GM18870 (cell line): ENCODE results near the gene RFESD.
"Not testable (repeated sequence)": the region's sequence is repeated elsewhere in the genome, so short reads cannot be mapped to it uniquely, and the experiment has no call there.

Experiments used
- ATAC-seq: cut with Tn5 transposase; IDR thresholded peaks from one replicate; pipeline ENCODE4 v1.9.1; 2021; ENCODE audit warnings: moderate library complexity; ENCODE audit not compliant: unreplicated experiment

The RFESD gene

DNA sequence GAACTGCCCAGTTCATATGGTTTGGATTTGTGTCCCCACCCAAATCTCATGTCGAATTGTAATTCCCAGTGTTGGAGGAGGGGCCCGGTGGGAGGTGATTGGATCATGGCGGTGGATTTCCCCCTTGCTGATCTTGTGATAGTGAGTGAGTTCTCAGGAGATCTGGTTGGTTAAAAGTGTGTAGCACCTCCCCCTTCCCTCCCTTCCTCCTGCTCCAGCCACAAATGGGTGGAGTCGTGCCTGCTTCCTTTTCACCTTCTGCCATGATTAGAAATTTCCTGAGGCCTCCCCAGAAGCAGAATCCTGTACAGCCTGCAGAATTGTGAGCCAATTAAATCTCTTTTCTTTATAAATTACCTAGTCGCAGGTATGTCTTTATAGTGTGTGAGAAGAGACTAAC lies 59.6 kb downstream of the RFESD start:
- ATAC-seq: not testable (repeated sequence)

DNA sequence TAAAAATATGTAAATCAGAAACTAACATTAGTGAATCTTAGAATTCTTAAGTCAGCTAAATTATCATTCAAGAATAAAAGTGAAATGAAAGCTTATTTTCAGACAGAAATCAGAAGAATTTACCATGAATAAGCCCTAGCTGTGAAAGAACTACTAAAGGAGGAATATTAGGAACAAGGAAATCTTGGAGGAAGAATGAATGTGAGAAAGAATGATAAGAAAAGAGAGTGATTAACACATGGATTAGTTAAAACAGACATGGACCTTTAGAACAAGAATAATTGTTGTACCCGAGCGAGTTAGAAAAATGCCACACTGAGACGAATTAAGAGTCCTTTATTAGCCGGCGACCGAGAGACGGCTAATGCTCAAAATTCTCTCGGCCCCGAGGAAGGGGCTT lies 60.5 kb downstream of the RFESD start:
- ATAC-seq: no peak
